Stimulated activated CD4-positive, alpha-beta T cell treated with anti-CD3 and anti-CD28 coated beads, Interleukin-4, amount 100 ng/mL, for 48 hours (primary cell): ENCODE data around the gene IFT88.

Experiments used
- DNase-seq, 2 donors: peaks; one replicate each; pipeline ENCODE4 v3.0.0-alpha.2; 2020; ENCODE audit warnings: low read depth in 2 of 2

IFT88 gene

GRCh38 chr13:20566898-20567874, at the start of gene IFT88:
Gene IFT88 (plus strand): TSS chr13:20567157. CDS start chr13:20574386, 7,229 bp downstream.
- DNase-seq = peak; percentile 66 to 75

- no peak for DNase-seq
These were observed 48.3 kb upstream of the IFT88 start for GRCh38 chr13:20518660-20519100.

DNA sequence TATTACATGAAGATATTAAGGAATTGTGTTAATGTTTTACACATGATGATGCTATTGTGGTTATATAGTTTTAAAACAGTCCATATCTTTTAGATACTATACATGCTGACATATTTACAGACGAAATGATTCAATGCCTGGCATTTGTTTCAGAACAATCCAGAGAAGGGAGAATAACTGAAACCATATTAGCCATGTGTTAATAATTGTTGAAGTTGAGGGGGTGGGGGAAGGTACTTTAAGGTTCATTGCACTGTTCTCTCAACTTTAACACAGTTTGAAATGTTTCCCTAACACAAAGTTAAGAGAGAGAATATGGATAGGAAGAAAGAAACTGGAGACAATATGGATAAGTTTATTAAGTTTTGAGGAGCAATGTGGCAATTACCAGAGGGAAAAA, 47.1 kb upstream of the IFT88 start:
- DNase-seq = no peak

- no peak for DNase-seq
These were observed 45.4 kb upstream of the IFT88 start for GRCh38 chr13:20521364-20522115.

- DNase-seq = peak; percentile 9 to 12
These were observed 41.8 kb upstream of the IFT88 start for GRCh38 chr13:20525144-20525600.

DNA sequence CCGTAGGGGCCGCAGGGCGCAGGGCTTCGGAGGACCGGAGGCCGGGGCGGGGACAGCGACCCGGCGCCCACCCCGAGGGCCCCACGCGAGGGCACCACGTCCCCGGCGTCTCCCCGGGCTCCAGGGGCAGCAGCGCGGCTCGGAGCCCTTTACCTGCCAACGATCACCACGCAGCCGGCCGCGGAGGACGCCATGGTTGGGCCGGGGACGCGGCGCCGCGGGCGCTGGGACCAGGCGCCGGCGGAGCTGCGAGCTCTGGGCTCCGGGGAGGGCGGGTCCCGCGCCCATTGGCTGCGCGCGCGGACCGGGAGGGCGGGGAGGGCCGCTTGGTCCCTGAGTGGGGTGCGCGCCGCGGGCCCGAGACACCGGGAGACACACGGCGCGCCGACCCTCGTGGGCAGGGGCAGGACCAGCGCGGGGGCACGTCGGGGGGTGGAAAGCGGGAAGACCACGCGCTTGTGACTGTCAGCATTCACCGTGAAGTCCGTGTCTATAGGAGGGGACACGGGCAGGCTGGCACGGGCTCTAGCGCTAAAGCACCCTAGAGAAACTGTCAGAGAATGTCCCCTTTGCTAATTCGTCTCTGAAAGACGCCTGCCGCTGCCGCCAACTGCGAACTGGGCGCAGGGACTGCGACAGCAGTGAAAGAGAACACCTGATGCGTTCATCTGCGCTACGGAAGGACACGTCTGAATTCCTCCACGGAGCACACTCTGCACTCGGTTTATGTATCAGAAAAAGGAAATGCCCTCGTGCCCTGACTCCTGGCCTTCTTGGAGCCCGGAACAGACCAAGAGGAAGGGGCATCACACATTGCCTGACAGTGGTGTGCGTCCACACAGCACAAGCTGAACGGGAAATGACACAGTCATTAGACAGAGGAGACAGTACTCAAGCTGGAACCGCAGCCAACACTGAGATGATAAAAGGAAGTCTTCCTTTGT, 41.1 kb upstream of the IFT88 start, which contains the start of gene CRYL1:
TSS of gene CRYL1 (minus strand) at position 257 of the 944 bp plus-strand sequence. CDS start at position 194, 63 bp downstream.
- peak; percentile 47 to 59 for DNase-seq

GRCh38 chr13:20526664-20527063, 40.3 kb upstream of the IFT88 start:
- DNase-seq = no peak

DNA sequence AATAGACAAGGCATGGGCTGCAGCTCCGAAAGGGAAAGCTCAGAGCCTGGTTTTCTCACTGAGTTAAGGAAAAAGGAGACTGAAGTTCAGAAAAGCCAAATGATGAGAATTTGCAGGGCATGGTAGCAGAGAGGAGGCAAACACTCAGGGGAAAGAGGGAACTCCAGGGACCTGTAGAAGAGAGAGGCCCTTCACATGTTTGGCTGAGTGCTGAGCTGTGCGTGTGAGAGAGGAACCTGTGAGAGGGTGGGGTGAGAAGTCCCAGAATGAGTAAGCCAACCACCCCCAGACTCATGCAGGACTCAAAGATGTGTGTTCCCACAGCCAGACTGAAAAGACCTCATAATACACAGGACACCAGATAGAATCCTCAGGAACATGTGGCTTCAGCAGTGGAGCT, 38.5 kb upstream of the IFT88 start:
- peak; percentile 3 to 24 for DNase-seq

GRCh38 chr13:20534038-20534608, 32.8 kb upstream of the IFT88 start:
- no peak for DNase-seq

- no peak for DNase-seq
These were observed 30.0 kb upstream of the IFT88 start for GRCh38 chr13:20536992-20537391.

- no peak for DNase-seq
These were observed 22.6 kb upstream of the IFT88 start for GRCh38 chr13:20544201-20544923.

- DNase-seq = no peak
These were observed 20.4 kb upstream of the IFT88 start for GRCh38 chr13:20546556-20546955.

DNA sequence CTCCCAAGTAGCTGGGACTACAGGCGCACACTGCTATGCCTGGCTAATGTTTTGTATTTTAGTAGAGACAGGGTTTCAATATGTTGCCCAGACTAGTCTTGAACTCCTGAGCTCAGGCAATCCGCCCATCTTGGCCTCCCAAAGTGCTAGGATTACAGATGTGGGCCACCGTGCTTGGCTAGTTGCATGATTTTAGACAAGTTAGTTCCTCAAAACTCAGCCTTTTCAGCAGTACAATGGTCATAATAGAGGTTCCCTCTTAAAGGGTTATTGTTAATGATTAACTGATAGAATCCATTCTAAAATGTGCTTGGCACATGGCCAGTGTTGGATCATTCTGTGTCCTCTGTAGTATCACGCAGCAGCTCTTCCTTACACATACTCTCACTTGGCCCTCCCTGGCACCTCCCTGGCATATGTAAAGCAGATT, 19.5 kb upstream of the IFT88 start:
- no peak for DNase-seq

DNA sequence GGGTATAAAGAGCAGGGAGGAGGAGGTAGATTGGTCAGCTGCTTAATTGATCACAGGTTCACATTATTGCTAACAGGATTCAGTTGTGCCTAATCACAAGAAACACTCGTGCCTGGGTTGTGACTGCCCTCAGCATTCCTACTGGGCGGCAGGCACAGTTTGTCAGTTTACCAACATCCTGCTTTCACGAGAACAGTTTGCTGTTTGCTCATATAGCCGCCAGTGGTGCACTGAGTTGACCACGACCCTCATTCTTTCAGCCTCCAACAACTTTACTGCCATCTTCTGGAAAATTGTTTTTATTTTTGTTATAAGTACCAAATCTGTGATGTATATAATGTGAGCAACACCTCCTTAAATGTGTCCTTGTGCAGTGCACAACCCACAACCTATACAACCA, 16.2 kb upstream of the IFT88 start:
- no peak for DNase-seq

- DNase-seq = no peak
These were observed 13.6 kb upstream of the IFT88 start for GRCh38 chr13:20553311-20553710.

DNA sequence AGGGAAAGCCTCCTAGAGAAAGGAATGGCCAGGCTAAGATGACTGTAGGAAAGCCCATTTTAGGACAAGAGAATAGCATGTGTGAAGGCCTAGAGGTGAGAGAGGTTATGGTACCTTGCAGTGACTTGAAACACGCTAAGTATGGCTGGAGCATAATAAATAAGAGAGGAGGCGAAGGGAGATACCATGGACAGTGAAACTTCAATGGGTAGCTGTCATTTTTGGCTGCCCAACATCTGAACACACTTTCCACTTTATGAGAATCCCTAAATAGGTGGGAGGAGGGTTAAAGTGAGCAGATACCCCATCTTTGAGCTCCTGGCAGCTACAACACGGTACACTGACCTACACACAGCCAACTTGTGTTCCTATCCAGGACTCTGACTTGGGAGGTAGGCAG, 8.0 kb upstream of the IFT88 start:
- DNase-seq = no peak

DNA sequence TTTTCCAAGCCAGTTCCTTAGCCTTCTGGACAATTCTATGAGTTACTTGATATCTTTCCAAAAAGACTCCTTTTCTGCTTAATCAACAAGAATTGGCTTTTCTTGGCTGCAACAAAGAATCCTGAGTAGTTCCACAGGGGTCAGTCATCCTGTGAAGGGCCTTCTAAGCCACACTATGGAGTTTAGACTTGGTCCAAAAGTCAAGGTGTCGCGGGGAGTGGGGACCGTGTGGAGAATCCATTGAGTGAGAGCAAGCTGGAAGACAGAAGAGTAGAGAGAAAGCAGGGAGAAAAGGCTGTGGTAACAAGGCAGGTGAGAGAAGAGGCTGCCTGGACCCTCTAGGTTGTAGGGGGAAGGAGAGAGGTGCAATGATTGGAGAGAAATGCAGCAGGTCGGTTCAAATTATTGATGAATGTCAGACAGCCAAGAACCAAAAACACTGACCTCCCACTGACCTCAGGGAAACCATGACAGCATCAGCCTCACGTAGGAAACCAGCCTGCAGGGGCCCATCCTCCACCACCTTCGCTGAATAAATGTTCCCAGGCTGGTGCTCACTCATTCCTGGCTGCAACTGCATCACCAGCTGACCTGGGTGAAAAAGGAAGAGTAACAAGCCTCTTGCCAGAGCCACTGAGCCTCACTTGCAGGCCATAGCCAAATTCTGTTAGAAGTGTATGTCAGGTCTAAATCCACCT, 7.1 kb upstream of the IFT88 start:
- DNase-seq = no peak

- DNase-seq = no peak
These were observed 5.2 kb upstream of the IFT88 start for GRCh38 chr13:20561741-20562140.

DNA sequence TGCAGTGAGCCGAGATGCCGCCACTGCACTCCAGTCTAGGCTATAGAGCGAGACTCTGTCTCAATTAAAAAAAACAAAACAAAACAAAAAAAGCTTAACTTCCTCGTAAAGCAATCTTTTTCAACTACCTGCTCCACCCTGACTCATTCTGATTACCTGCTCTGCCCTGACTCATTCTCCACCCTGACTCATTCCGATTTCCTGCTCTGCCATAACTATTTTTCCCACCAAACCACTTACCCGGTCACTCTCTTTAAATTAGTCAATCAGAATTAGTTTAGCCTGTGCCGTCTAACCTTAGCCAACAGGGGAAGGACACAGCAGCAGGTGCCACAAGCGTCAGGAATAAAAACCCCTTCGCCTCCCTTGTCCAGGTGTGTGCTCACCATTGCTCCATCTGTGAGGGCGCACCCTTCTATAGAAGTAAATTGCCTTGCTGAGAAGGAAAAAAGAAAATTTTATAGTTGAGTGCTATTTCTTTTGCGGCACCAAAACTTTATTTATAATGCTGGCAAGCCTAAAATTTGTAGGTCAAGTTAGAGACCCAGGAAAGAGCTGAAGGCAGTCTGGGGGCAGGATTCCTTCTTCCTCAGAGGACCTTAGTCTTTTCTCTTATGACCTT, 1.7 kb upstream of the IFT88 start:
- no peak for DNase-seq
